GM20000 (cell line): Measurements from ENCODE around the gene ZNF76.
"Not testable (repeated sequence)": the region's sequence is repeated elsewhere in the genome, so short reads cannot be mapped to it uniquely, and the experiment has no call there.

Experiments
- DNase-seq: peaks from one replicate; pipeline ENCODE4 v3.0.0; 2012; ENCODE audit warnings: low spot score
- CTCF ChIP-seq: IDR thresholded peaks from 2 replicates; pipeline ENCODE4 v1.5.1; 2012; ENCODE audit warnings: mild to moderate bottlenecking, control low read depth; ENCODE audit errors: extremely low read depth, missing control alignments

Gene ZNF76

GRCh38 chr6:35299674-35300073 lies 40.1 kb downstream of the ZNF76 start:
- TF ChIP-seq CTCF, result no peak
- no peak for DNase-seq

GRCh38 chr6:35300848-35301247 lies 41.3 kb downstream of the ZNF76 start:
- no peak for TF ChIP-seq CTCF

GRCh38 chr6:35302604-35303241 lies 43.2 kb downstream of the ZNF76 start:
- no peak for TF ChIP-seq CTCF

More at GRCh38 chr6:35300848-35301247, 41.3 kb downstream of the ZNF76 start:
- DNase-seq, result no peak

GRCh38 chr6:35304299-35304698 lies 44.8 kb downstream of the ZNF76 start:
- TF ChIP-seq CTCF, result no peak
- no peak for DNase-seq

More at GRCh38 chr6:35302604-35303241, 43.2 kb downstream of the ZNF76 start:
- DNase-seq, result peak; percentile 85

GRCh38 chr6:35305117-35305516 lies 45.6 kb downstream of the ZNF76 start:
- TF ChIP-seq CTCF, result no peak
- no peak for DNase-seq

GRCh38 chr6:35307138-35307537 lies 47.6 kb downstream of the ZNF76 start:
- DNase-seq, result not testable (repeated sequence)

- not testable (repeated sequence) for DNase-seq
Measured at GRCh38 chr6:35308543-35308942, 49.0 kb downstream of the ZNF76 start.

GRCh38 chr6:35309611-35310264 lies 50.2 kb downstream of the ZNF76 start:
- DNase-seq, result no peak
- TF ChIP-seq CTCF, result no peak
